HL-60 (cell line): Measurements from ENCODE around the gene SLC4A3.

Source experiments
- DNase-seq, 2 experiments: peaks; one replicate each; pipeline ENCODE4 v3.0.0-alpha.2; 2010 to 2020; ENCODE audit warnings: low read depth in 1 of 2, low spot score in 1 of 2
- H3K27ac ChIP-seq: fragments of 250-450 bp; sonication (Bioruptor Pico); replicated peaks from 2 replicates; pipeline ENCODE4 v1.5.1; 2020; ENCODE audit warnings: mild to moderate bottlenecking, moderate library complexity
- H3K27me3 ChIP-seq: fragments of 250-450 bp; sonication (Bioruptor Pico); 2 replicates; pipeline ENCODE4 v1.5.1; 2021; ENCODE audit warnings: mild to moderate bottlenecking, moderate library complexity; ENCODE audit not compliant: insufficient read depth, poor library complexity, severe bottlenecking
- H3K4me3 ChIP-seq: replicated peaks from 2 replicates; pipeline ENCODE4 v1.5.1; 2011; ENCODE audit warnings: mild to moderate bottlenecking, control low read depth, low read length; ENCODE audit not compliant: insufficient read depth
- CTCF ChIP-seq: IDR thresholded peaks from one replicate; pipeline ENCODE4 v1.5.1; 2011; ENCODE audit warnings: low read length, control low read depth, inconsistent platforms; ENCODE audit not compliant: insufficient read depth
- GABPA ChIP-seq: IDR thresholded peaks from 2 replicates; pipeline ENCODE4 v1.6.1; 2012; ENCODE audit warnings: low read depth
- POLR2AphosphoS5 ChIP-seq: IDR thresholded peaks from 2 replicates; pipeline ENCODE4 v1.6.1; 2012; ENCODE audit warnings: low read depth
- SPI1 ChIP-seq: IDR thresholded peaks from 2 replicates; pipeline ENCODE4 v1.6.1; 2012; ENCODE audit warnings: low read depth, mild to moderate bottlenecking, borderline replicate concordance
- TF ChIP-seq, protein P1 (sequence below): IDR thresholded peaks from 2 replicates; pipeline ENCODE4 v1.6.1; 2012; ENCODE audit warnings: low read depth; ENCODE audit not compliant: insufficient replicate concordance

Gene SLC4A3

GRCh38 chr2:219637842-219638185, 10.4 kb downstream of the SLC4A3 start:
- Histone ChIP-seq H3K27ac (no peak overlapping the region), H3K27me3 (no peaks in the 10 kb centered on the region), H3K4me3 (no peak overlapping the region)
- no peak for TF ChIP-seq SPI1
- no peak for TF ChIP-seq POLR2AphosphoS5
- no peak for TF ChIP-seq CTCF
- TF ChIP-seq, protein P1, sequence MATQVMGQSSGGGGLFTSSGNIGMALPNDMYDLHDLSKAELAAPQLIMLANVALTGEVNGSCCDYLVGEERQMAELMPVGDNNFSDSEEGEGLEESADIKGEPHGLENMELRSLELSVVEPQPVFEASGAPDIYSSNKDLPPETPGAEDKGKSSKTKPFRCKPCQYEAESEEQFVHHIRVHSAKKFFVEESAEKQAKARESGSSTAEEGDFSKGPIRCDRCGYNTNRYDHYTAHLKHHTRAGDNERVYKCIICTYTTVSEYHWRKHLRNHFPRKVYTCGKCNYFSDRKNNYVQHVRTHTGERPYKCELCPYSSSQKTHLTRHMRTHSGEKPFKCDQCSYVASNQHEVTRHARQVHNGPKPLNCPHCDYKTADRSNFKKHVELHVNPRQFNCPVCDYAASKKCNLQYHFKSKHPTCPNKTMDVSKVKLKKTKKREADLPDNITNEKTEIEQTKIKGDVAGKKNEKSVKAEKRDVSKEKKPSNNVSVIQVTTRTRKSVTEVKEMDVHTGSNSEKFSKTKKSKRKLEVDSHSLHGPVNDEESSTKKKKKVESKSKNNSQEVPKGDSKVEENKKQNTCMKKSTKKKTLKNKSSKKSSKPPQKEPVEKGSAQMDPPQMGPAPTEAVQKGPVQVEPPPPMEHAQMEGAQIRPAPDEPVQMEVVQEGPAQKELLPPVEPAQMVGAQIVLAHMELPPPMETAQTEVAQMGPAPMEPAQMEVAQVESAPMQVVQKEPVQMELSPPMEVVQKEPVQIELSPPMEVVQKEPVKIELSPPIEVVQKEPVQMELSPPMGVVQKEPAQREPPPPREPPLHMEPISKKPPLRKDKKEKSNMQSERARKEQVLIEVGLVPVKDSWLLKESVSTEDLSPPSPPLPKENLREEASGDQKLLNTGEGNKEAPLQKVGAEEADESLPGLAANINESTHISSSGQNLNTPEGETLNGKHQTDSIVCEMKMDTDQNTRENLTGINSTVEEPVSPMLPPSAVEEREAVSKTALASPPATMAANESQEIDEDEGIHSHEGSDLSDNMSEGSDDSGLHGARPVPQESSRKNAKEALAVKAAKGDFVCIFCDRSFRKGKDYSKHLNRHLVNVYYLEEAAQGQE, result no peak
- no peak for TF ChIP-seq GABPA
- DNase-seq, result no peak

GRCh38 chr2:219638217-219638947, 11.0 kb downstream of the SLC4A3 start:
- Histone ChIP-seq H3K27me3 (no peaks in the 10 kb centered on the region), H3K27ac (no peak overlapping the region), H3K4me3 (no peak overlapping the region)
- TF ChIP-seq, protein P1, result no peak
- TF ChIP-seq SPI1 (no peak), GABPA (no peak)
- no peak for DNase-seq

GRCh38 chr2:219638948-219639755, 11.7 kb downstream of the SLC4A3 start:
- Histone ChIP-seq H3K27me3 (no peaks in the 10 kb centered on the region), H3K4me3 (peak overlapping the region; percentile 7), H3K27ac (no peak overlapping the region)
- TF ChIP-seq SPI1, result no peak
- no peak for TF ChIP-seq GABPA
- TF ChIP-seq POLR2AphosphoS5, result no peak
- TF ChIP-seq, protein P1, result no peak
- no peak for TF ChIP-seq CTCF
- peak in 1 of 2 experiments; percentile 48 for DNase-seq
